Hepatocyte (in vitro differentiated cells): ENCODE data around the gene CENPF. TPM values are rescaled to one million over a fixed set of nuclear protein-coding genes. Genes with fewer than 3 reads are reported as not detected.

Experiments used
- DNase-seq: peaks from one replicate; pipeline ENCODE4 v3.0.0-alpha.2; 2016; ENCODE audit warnings: low spot score
- H2AFZ ChIP-seq: fragments of 200-600 bp; sonication (generic); 2 replicates; pipeline ENCODE4 v1.6.0; 2016; ENCODE audit warnings: antibody characterized with exemption, mild to moderate bottlenecking
- H3K27ac ChIP-seq: fragments of 200-600 bp; sonication (generic); 2 replicates; pipeline ENCODE4 v1.5.1; 2016; ENCODE audit warnings: mild to moderate bottlenecking
- H3K27me3 ChIP-seq: fragments of 200-600 bp; sonication (generic); 2 replicates; pipeline ENCODE4 v1.6.1; 2016
- H3K36me3 ChIP-seq: fragments of 200-600 bp; sonication (generic); replicated peaks from 2 replicates; pipeline ENCODE4 v1.5.1; 2016; ENCODE audit warnings: low read depth; ENCODE audit not compliant: insufficient read depth
- H3K4me1 ChIP-seq: fragments of 200-600 bp; sonication (generic); 2 replicates; pipeline ENCODE4 v1.5.1; 2016; ENCODE audit warnings: mild to moderate bottlenecking, moderate library complexity; ENCODE audit not compliant: insufficient read depth
- H3K4me2 ChIP-seq: fragments of 200-600 bp; sonication (generic); 2 replicates; pipeline ENCODE4 v1.6.0; 2016
- H3K4me3 ChIP-seq: fragments of 200-600 bp; sonication (generic); 2 replicates; pipeline ENCODE4 v1.5.1; 2016; ENCODE audit warnings: mild to moderate bottlenecking
- H3K79me2 ChIP-seq: fragments of 200-600 bp; sonication (generic); 2 replicates; pipeline ENCODE4 v1.6.0; 2017; ENCODE audit warnings: mild to moderate bottlenecking
- H3K9me2 ChIP-seq: fragments of 200-600 bp; sonication (generic); replicated peaks from 2 replicates; pipeline ENCODE4 v1.6.0; 2017; ENCODE audit warnings: mild to moderate bottlenecking; ENCODE audit not compliant: insufficient read depth
- H3K9me3 ChIP-seq: fragments of 200-600 bp; sonication (generic); 2 replicates; pipeline ENCODE4 v1.5.1; 2016; ENCODE audit warnings: low read depth, mild to moderate bottlenecking
- H4K20me1 ChIP-seq: fragments of 200-600 bp; sonication (generic); 2 replicates; pipeline ENCODE4 v1.6.0; 2016; ENCODE audit warnings: mild to moderate bottlenecking; ENCODE audit not compliant: insufficient read depth, poor library complexity, severe bottlenecking
- CTCF ChIP-seq: fragments of 200-600 bp; sonication (generic); IDR thresholded peaks from 2 replicates; pipeline ENCODE4 v1.5.1; 2016; ENCODE audit warnings: antibody characterized with exemption, mild to moderate bottlenecking; ENCODE audit not compliant: poor library complexity
- EZH2 ChIP-seq: fragments of 200-600 bp; sonication (generic); IDR thresholded peaks from 2 replicates; pipeline ENCODE4 v1.6.1; 2016; ENCODE audit warnings: antibody characterized with exemption, mild to moderate bottlenecking, borderline replicate concordance
- EZH2phosphoT487 ChIP-seq: fragments of 200-600 bp; sonication (generic); IDR thresholded peaks from one replicate; pipeline ENCODE4 v1.6.1; 2018; ENCODE audit warnings: antibody characterized with exemption, mild to moderate bottlenecking, low read depth, moderate library complexity; ENCODE audit not compliant: unreplicated experiment, severe bottlenecking
- WGBS: methylation state at CpG from one replicate; pipeline ENCODE4 v1.1.6; 2016; ENCODE audit warnings: low lambda C conversion rate; ENCODE audit errors: missing lambda C conversion rate; 5-methylcytosine and 5-hydroxymethylcytosine counted together
- polyA plus RNA-seq: library from polyadenylated mRNA; unstranded; fragments of >200 nt; fragmentation: Nextera tagmentation; extraction: Ambion mirVana; gene quantifications from 2 replicates; pipeline ENCODE4 v1.2.1, GENCODE V29; 2016
- total RNA-seq: library from RNA; depleted of rRNA; stranded (reverse); fragments of >200 nt; gene quantifications from 2 replicates; pipeline ENCODE4 v1.2.3, GENCODE V29; 2014

The CENPF gene
- total and polyA plus RNA-seq, 2 experiments from 2014 or later = 8.3 to 16.8 TPM

GRCh38 chr1:214632091-214632490, 29.1 kb downstream of the CENPF start:
- no peaks in the 10 kb centered on the region for H3K36me3 ChIP-seq
- no peaks in the 10 kb centered on the region for H3K9me3 ChIP-seq
- no peak overlapping the region for H3K4me2 ChIP-seq
- no peak overlapping the region for H2AFZ ChIP-seq
- no peak overlapping the region for H3K4me3 ChIP-seq
- no peak for DNase-seq
- H3K79me2 ChIP-seq = no peaks in the 10 kb centered on the region
- H4K20me1 ChIP-seq = no peaks in the 10 kb centered on the region
- H3K4me1 ChIP-seq = no peaks in the 10 kb centered on the region
- no peak for TF ChIP-seq EZH2phosphoT487
- TF ChIP-seq EZH2 = no peak
- no peak for TF ChIP-seq CTCF
- H3K27ac ChIP-seq = no peak overlapping the region
- no peaks in the 10 kb centered on the region for H3K27me3 ChIP-seq
- H3K9me2 ChIP-seq = no peaks in the 10 kb centered on the region
- WGBS = 96% methylated on average over 4 of the region's 4 CpGs

- Histone ChIP-seq H3K9me2 (no peaks in the 10 kb centered on the region), H3K4me2 (no peak overlapping the region), H3K27ac (no peak overlapping the region), H4K20me1 (no peaks in the 10 kb centered on the region), H3K4me1 (no peaks in the 10 kb centered on the region), H3K4me3 (no peak overlapping the region), H3K79me2 (no peaks in the 10 kb centered on the region), H3K36me3 (no peaks in the 10 kb centered on the region), H2AFZ (no peak overlapping the region), H3K27me3 (no peaks in the 10 kb centered on the region), H3K9me3 (no peaks in the 10 kb centered on the region)
- DNase-seq = no peak
- WGBS = 80% methylated on average over 5 of the region's 5 CpGs
- no peak for TF ChIP-seq EZH2phosphoT487
- TF ChIP-seq CTCF = no peak
- TF ChIP-seq EZH2 = no peak
These were observed 30.7 kb downstream of the CENPF start for GRCh38 chr1:214633686-214634085.

GRCh38 chr1:214634267-214634666, 31.3 kb downstream of the CENPF start:
- Histone ChIP-seq H3K9me3 (no peaks in the 10 kb centered on the region), H3K36me3 (no peaks in the 10 kb centered on the region), H3K4me1 (no peaks in the 10 kb centered on the region), H3K27me3 (no peaks in the 10 kb centered on the region), H3K27ac (no peak overlapping the region), H3K4me3 (no peak overlapping the region), H2AFZ (no peak overlapping the region), H3K9me2 (no peaks in the 10 kb centered on the region), H4K20me1 (no peaks in the 10 kb centered on the region), H3K4me2 (no peak overlapping the region), H3K79me2 (no peaks in the 10 kb centered on the region)
- no peak for TF ChIP-seq EZH2
- TF ChIP-seq EZH2phosphoT487 = no peak
- TF ChIP-seq CTCF = no peak
- DNase-seq = no peak

- no peak overlapping the region for H3K4me3 ChIP-seq
- WGBS = 99% methylated on average over 3 of the region's 3 CpGs
- H3K4me2 ChIP-seq = no peak overlapping the region
- H3K9me2 ChIP-seq = no peaks in the 10 kb centered on the region
- DNase-seq = no peak
- H3K79me2 ChIP-seq = no peaks in the 10 kb centered on the region
- no peaks in the 10 kb centered on the region for H3K9me3 ChIP-seq
- no peaks in the 10 kb centered on the region for H4K20me1 ChIP-seq
- H2AFZ ChIP-seq = no peak overlapping the region
- H3K4me1 ChIP-seq = no peaks in the 10 kb centered on the region
- H3K27ac ChIP-seq = no peak overlapping the region
- H3K27me3 ChIP-seq = no peaks in the 10 kb centered on the region
- H3K36me3 ChIP-seq = no peaks in the 10 kb centered on the region
- no peak for TF ChIP-seq EZH2phosphoT487
- TF ChIP-seq EZH2 = no peak
- TF ChIP-seq CTCF = no peak
These were observed 32.1 kb downstream of the CENPF start for GRCh38 chr1:214635086-214635485.
